NT2/D1 (cell line): ENCODE measurements around the gene KRT34.
"Not testable (repeated sequence)": the region's sequence is repeated elsewhere in the genome, so short reads cannot be mapped to it uniquely, and the experiment has no call there.

ENCODE experiments used
- DNase-seq: peaks from one replicate; pipeline ENCODE4 v3.0.0-alpha.2; 2011; ENCODE audit warnings: low read depth, low spot score
- H3K27me3 ChIP-seq: 2 replicates; pipeline ENCODE4 v1.6.0; 2011; ENCODE audit warnings: mild to moderate bottlenecking; ENCODE audit not compliant: insufficient read length, insufficient read depth
- H3K36me3 ChIP-seq: 2 replicates; pipeline ENCODE4 v1.6.1; 2011; ENCODE audit warnings: mild to moderate bottlenecking, low read length, mixed read lengths; ENCODE audit not compliant: insufficient read depth, insufficient read length
- H3K4me1 ChIP-seq: 2 replicates; pipeline ENCODE4 v1.5.1; 2011; ENCODE audit not compliant: insufficient read depth, insufficient read length
- H3K4me3 ChIP-seq: 2 replicates; pipeline ENCODE4 v1.5.1; 2011; ENCODE audit warnings: low read depth; ENCODE audit not compliant: insufficient read length
- H3K9ac ChIP-seq: 2 replicates; pipeline ENCODE4 v1.6.0; 2011; ENCODE audit warnings: low read depth; ENCODE audit not compliant: insufficient read length
- H3K9me3 ChIP-seq: 2 replicates; pipeline ENCODE4 v1.5.1; 2011; ENCODE audit warnings: mild to moderate bottlenecking, low read length; ENCODE audit not compliant: insufficient read depth
- SUZ12 ChIP-seq: IDR thresholded peaks from 2 replicates; pipeline ENCODE4 v1.6.1; 2011; ENCODE audit not compliant: insufficient read length, insufficient read depth; ENCODE audit errors: extremely low read depth
- YY1 ChIP-seq: IDR thresholded peaks from 2 replicates; pipeline ENCODE4 v1.6.1; 2011; ENCODE audit not compliant: insufficient read length, insufficient read depth
- ZNF274 ChIP-seq: IDR thresholded peaks from 2 replicates; pipeline ENCODE4 v1.6.1; 2011; ENCODE audit warnings: mild to moderate bottlenecking, low read depth, low read length

KRT34 gene

DNA sequence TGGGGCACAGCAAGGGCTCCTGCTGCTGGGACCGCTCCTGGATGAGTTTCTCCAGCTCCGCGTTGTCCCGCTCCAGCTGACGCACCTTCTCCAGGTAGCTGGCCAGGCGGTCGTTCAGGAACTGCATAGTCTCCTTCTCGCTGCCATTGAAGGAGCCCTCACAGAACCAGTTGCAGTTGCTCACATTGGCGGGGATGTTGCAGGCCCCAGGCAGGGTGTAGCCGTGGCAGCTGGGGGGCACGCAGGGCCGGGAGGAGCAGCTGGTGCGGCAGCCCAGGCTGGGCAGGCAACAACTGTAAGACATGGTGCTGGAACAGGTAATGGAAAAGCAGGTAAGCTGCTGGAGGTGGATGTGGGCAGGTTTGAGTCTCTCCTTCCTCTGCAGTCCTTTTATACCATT lies at the start of gene KRT34:
Gene KRT34 (minus strand): TSS at position 364 of the 400 bp plus-strand sequence. CDS start 60 bp downstream, at position 304.
- H3K27me3 ChIP-seq, H3K36me3 ChIP-seq, H3K9ac ChIP-seq, H3K4me1 ChIP-seq, DNase-seq, H3K9me3 ChIP-seq, H3K4me3 ChIP-seq: not testable (repeated sequence)

DNA sequence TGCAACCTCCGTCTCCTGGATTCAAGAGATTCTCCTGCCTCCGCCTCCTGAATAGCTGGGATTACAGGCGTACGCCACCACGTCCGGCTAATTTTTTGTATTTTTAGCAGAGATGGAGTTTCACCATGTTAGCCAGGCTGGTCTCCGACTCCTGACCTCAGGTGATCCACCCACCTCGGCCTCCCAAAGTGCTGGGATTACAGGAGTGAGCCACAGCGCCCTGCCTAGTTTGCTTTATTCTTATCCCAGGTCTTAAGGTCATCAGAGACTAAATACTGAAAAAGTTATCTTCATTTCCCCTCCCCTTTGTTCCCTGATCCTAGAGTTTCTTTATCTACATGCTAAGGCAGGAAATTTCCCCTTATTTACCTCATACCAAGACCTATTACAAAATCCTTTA lies 48.3 kb upstream of the KRT34 start:
- not testable (repeated sequence) for H3K9me3 ChIP-seq, H3K4me3 ChIP-seq, DNase-seq

DNA sequence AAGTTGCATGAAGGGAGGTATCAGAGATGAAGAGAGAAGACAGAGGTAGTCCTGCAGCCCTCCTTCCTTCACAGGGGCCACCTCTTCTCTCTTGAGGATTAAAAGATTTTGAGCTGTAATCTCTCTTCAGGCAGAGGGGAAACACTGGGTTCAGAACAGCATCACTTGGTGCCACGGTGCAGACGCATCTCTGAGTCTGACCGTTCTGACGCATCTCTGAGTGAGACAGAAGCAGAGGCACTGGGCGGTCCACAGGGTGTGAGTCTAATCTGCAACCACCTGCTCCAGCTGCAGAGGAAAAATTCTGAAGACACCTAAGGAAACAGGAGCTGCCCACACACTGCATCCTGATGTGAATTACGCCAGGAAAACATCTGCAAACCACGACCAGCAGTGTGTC lies 47.6 kb upstream of the KRT34 start:
- Histone ChIP-seq H3K9me3 (no peaks in the 10 kb centered on the region), H3K4me1 (peaks cover 6% of the 10 kb centered on the region), H3K9ac (no peak overlapping the region), H3K4me3 (no peak overlapping the region), H3K36me3 (no peaks in the 10 kb centered on the region), H3K27me3 (no peaks in the 10 kb centered on the region)
- DNase-seq: no peak
- no peak for TF ChIP-seq SUZ12
- no peak for TF ChIP-seq YY1
- no peak for TF ChIP-seq ZNF274

More for the DNA sequence above, 48.3 kb upstream of the KRT34 start:
- not testable (repeated sequence) for H3K27me3 ChIP-seq, H3K36me3 ChIP-seq, H3K4me1 ChIP-seq, H3K9ac ChIP-seq

DNA sequence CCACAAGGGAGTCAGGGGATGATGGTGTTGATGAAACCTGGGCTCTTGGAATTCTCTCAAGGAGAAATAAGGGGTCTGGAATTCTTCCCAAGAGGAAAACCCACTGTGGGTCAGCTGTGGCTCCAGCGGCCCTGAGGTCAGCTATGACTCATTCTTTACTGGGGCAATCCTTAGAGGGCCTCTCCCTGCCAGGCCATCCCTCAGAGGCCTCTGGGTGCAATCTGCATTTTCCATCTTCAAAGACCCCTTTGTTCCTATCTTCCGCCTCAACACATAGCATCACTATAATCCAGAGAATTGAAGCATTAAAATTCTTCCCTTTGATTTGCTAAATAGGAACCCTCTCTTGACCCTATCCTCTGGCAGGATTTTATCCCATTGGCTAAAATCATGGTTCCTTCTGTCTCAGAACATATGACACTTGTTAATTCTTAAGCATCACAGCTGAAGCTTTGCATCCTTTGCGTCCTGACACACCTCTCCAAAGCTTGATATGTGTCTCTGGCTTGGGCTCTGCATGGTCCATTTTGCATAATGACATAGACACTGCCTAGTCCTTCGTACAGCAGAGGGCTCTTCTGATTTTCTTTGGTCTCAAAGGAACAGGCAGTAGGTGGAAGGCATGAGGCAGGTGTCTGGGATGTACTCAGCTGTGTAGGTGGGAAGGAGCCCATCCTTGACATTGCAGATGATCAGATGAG lies 46.6 kb upstream of the KRT34 start:
- Histone ChIP-seq H3K4me1 (peaks cover 6% of the 10 kb centered on the region), H3K9ac (no peak overlapping the region), H3K36me3 (no peaks in the 10 kb centered on the region), H3K9me3 (no peaks in the 10 kb centered on the region), H3K4me3 (no peak overlapping the region), H3K27me3 (no peaks in the 10 kb centered on the region)
- TF ChIP-seq SUZ12 (no peak), YY1 (no peak), ZNF274 (no peak)
- no peak for DNase-seq

DNA sequence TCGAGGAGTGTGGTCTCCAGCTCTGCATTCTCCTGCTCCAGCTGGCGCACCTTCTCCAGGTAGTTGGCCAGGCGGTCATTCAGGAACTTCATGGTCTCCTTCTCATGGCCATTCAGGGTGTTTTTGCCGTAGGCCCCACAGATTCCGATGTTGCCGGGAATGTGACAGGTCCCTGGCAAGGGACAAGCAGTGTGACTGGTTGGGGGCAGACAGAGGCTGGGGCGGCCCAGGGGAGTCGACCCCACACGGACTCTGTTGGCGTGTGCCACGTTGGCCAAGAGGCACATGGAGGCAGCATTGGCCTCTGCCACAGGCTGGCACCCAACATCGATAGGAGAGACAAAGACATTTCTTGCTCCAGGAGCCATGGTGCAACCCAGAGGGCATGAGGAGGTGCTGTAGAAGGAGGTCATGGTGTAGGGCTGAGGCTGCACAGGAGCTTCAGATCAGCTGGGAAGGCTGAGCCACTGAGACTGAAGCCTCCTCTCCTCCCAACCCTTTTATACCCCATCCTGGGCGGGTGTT lies 42.1 kb upstream of the KRT34 start, which contains the start of gene KRT37:
Gene KRT37 (minus strand): TSS at position 475 of the 525 bp plus-strand sequence. CDS start 62 bp downstream, at position 413.
- no peak for TF ChIP-seq SUZ12
- no peak for TF ChIP-seq ZNF274
- TF ChIP-seq YY1: no peak
- peaks cover 3% of the 10 kb centered on the region for H3K4me1 ChIP-seq
- no peak within 1 kb of the TSS for H3K4me3 ChIP-seq

DNA sequence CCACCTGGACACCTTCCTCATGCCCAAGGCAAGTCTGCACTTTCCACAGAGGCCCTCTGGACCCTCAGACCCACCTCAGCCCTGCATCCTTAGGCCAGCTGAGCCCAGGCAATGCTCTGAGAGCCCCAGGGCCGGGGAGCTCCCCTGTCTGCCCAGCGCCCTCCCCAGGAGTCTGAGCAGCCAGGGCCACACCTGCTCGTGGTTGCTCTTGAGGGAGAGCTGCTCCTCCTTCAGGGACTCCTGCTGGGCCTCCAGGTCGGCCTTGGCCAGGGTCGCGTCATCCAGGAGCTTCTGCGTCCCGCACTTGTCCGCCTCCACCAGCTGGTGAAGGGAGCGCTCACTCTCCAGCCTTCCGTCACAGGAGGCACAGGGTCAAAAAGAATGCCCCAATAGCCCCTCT lies 40.5 kb upstream of the KRT34 start:
- not testable (repeated sequence) for DNase-seq, H3K4me3 ChIP-seq, H3K9ac ChIP-seq, H3K27me3 ChIP-seq, H3K36me3 ChIP-seq, H3K9me3 ChIP-seq, H3K4me1 ChIP-seq

More for the DNA sequence above, 42.1 kb upstream of the KRT34 start, which contains the start of gene KRT37:
- no peak for DNase-seq
- Histone ChIP-seq H3K9ac (no peak within 1 kb of the TSS), H3K9me3 (no peaks in the 10 kb centered on the region), H3K27me3 (no peaks in the 10 kb centered on the region), H3K36me3 (no peaks in the 10 kb centered on the region)

DNA sequence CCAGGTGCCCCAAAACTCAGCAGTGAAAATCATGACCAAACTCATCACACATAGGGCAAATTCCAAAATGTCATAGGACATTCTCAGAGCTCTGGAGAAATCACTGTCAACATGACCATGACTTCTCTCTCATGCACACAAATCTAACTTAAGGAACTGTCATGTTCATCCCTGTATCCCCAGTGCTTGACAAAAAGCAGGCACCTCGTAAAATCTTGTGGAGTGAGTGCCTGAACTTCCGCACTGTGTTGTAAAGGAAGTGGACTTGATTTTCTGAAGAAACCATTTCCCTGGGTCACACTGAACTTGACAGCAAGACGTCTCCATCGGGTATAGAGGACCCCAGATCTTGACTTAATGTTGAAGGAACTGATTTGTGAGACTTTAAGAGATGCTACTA lies 39.5 kb upstream of the KRT34 start:
- Histone ChIP-seq H3K4me1 (no peaks in the 10 kb centered on the region), H3K9me3 (no peaks in the 10 kb centered on the region), H3K36me3 (no peaks in the 10 kb centered on the region), H3K4me3 (no peak overlapping the region), H3K27me3 (no peaks in the 10 kb centered on the region), H3K9ac (no peak overlapping the region)
- no peak for DNase-seq
- TF ChIP-seq ZNF274 (no peak), SUZ12 (no peak), YY1 (no peak)

DNA sequence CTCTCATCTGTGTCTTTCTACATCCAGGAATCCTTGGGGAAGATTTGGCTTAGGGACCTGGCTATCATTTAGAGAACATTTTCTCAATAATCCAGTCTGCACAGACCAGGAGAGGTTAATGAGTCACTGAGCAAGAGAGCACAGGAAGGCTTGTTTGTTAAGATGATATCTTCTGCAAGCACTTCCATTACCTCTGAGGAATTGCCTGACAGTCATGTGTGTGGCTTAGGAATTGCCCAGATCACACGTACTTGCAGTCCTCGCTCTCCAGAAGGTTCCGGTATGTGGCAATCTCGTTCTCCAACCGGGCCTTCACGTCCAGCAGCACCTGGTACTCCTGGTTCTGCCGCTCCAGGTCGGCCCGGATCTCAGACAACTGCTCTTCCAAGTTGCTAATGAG lies 39.0 kb upstream of the KRT34 start:
- DNase-seq: no peak
- Histone ChIP-seq H3K27me3 (no peaks in the 10 kb centered on the region), H3K36me3 (no peaks in the 10 kb centered on the region), H3K9me3 (no peaks in the 10 kb centered on the region), H3K9ac (no peak overlapping the region), H3K4me3 (no peak overlapping the region), H3K4me1 (no peaks in the 10 kb centered on the region)
- TF ChIP-seq ZNF274: no peak
- TF ChIP-seq YY1: no peak
- no peak for TF ChIP-seq SUZ12
